Tibial nerve (tissue), 4 donors: ENCODE data around the gene GRHPR. TPM values are rescaled to one million over a fixed set of nuclear protein-coding genes. Genes with fewer than 3 reads are reported as not detected.

ENCODE experiments used
- DNase-seq, 2 donors: peaks; one replicate each; pipeline ENCODE4 v3.0.0-alpha.2; 2019; ENCODE audit warnings: low spot score in 2 of 2
- H3K27ac ChIP-seq, 4 donors: fragments of 200-600 bp; sonication (generic) in 3 of 4; one replicate each; pipeline ENCODE4 v1.5.1; 2017 to 2019; ENCODE audit warnings: mild to moderate bottlenecking in 1 of 4
- H3K27me3 ChIP-seq, 2 donors: fragments of 200-600 bp; sonication (generic) in 1 of 2; one replicate each; pipeline versions ENCODE4 v1.5.1 to v1.6.0; 2017 to 2019
- H3K36me3 ChIP-seq, 3 donors: fragments of 200-600 bp; sonication (generic); one replicate each; pipeline ENCODE4 v1.5.1; 2018 to 2019
- H3K4me1 ChIP-seq, 4 donors: fragments of 200-600 bp; sonication (generic) in 3 of 4; one replicate each; pipeline ENCODE4 v1.5.1; 2017 to 2019
- H3K4me3 ChIP-seq, 4 donors: fragments of 200-600 bp; sonication (generic) in 3 of 4; one replicate each; pipeline ENCODE4 v1.5.1; 2017 to 2019; ENCODE audit warnings: mild to moderate bottlenecking in 1 of 4, moderate library complexity in 1 of 4
- H3K9me3 ChIP-seq, 4 donors: fragments of 200-600 bp; sonication (generic) in 3 of 4; one replicate each; pipeline ENCODE4 v1.5.1; 2017 to 2019
- CTCF ChIP-seq, 5 experiments: fragments of 200-600 bp in 3 of 5; fragments of 450-650 bp in 2 of 5; sonication (generic) in 3 of 5; IDR thresholded peaks; one replicate each; pipeline ENCODE4 v1.5.1; 2016 to 2019; ENCODE audit warnings: antibody characterized with exemption in 5 of 5, mild to moderate bottlenecking in 3 of 5, moderate library complexity in 2 of 5
- EP300 ChIP-seq, 2 donors: sonication (generic); formaldehyde crosslinking; IDR thresholded peaks; one replicate each; pipeline ENCODE4 v1.6.1; 2017; ENCODE audit warnings: antibody characterized with exemption in 2 of 2, mild to moderate bottlenecking in 1 of 2
- POLR2A ChIP-seq, 2 donors: fragments of 450-650 bp; IDR thresholded peaks; one replicate each; pipeline ENCODE4 v1.6.1; 2017; ENCODE audit warnings: antibody characterized with exemption in 2 of 2, mild to moderate bottlenecking in 2 of 2, moderate library complexity in 2 of 2
- WGBS, 2 donors: methylation state at CpG; one replicate each; pipeline ENCODE4 v1.1.5; 2018; 5-methylcytosine and 5-hydroxymethylcytosine counted together
- total RNA-seq, 4 donors: library from RNA; depleted of rRNA; stranded (reverse); fragments of >200 nt; gene quantifications; one replicate each; pipeline ENCODE4 v1.1.0, GENCODE V29; 2016

GRHPR gene
- total RNA-seq, 4 donors from 2014 or later, result 175 to 250 (median 200) TPM

DNA sequence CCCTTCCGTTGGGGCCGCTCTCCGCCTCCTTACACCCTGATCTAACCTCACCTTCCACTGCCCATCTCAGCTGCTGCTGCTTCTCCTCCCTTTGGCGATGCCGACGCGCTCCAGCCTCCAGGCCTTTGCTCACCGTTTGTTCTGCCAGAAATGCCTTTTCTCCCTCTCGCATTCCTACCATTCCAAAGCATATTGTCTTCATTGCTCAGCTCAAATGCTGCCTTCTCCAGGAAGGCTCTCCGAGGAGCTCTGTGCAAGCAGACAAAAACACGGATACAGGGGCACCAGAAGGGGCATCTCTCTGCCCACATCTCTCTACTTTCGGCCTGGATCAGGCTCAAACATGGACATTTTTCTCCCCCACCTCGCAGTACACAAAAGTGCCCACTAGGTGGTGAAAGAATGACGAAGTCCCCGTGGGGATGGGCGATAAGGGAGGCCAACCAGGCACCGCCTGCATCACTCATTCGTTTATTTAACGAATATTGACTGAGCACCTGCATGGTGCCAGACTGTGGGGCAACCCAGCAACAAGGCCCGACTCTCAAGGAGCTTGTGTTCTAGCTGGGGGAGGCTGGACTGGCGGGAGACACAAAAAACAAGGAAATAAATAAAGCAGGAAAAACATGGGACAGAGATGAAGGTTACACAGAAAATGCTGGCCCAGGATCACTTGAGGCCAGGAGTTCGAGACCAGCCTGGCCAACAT, 7.3 kb upstream of the GRHPR start:
- Histone ChIP-seq H3K4me1 (peaks cover 0 to 13% (median 5%) of the 10 kb centered on the region in 4 donors), H3K27ac (peak overlapping the region in 3 of 4 donors; percentile 28 to 78 (median 74)), H3K27me3 (no peaks in the 10 kb centered on the region), H3K4me3 (no peak overlapping the region), H3K9me3 (no peaks in the 10 kb centered on the region), H3K36me3 (no peaks in the 10 kb centered on the region)
- WGBS, 2 donors, result 19 to 21% methylated on average over 22 of the region's 22 CpGs
- peak; percentile 45 to 77 for DNase-seq
- TF ChIP-seq EP300 (IDR thresholded peaks at IDR 0.05) (peak in 1 of 2 donors; percentile 50), POLR2A (IDR thresholded peaks at IDR 0.05) (no peak), CTCF (IDR thresholded peaks at IDR 0.05) (peak; percentile 79 to 86 (median 84))

DNA sequence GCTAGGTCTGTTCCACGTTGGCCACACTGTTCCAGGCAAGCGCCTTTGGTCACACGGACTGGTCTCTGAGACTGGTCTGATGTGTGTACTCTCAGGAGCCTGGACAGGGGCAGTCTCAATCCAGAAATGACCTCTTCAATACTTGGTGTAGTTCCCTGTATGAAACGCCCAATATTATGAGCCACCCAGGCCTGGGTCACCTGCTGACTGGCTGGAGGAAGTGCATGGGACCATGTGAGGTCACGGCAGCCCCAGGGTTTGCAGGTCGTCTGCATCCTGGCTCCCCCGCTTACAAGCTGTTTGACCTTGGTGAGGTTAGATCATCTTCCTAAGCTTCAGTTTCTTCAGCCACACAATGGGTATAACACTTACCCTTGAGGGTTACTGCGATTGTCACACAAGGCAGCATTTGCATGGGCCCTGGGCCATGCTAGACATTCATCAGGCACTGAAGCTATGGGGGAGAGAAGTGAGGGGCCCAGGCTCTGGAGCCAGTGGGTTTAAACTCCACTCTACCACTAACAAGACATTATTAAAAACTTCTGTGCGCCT, 5.2 kb upstream of the GRHPR start:
- TF ChIP-seq CTCF (IDR thresholded peaks at IDR 0.05), result no peak
- no peak for TF ChIP-seq EP300 (IDR thresholded peaks at IDR 0.05)
- TF ChIP-seq POLR2A (IDR thresholded peaks at IDR 0.05), result no peak
- Histone ChIP-seq H3K4me1 (peaks cover 0 to 18% (median 9%) of the 10 kb centered on the region in 4 donors), H3K27me3 (no peaks in the 10 kb centered on the region), H3K9me3 (no peaks in the 10 kb centered on the region), H3K36me3 (no peaks in the 10 kb centered on the region), H3K27ac (no peak overlapping the region), H3K4me3 (no peak overlapping the region)
- no peak for DNase-seq
- 91 to 92% methylated on average over 9 of the region's 9 CpGs for WGBS, 2 donors

DNA sequence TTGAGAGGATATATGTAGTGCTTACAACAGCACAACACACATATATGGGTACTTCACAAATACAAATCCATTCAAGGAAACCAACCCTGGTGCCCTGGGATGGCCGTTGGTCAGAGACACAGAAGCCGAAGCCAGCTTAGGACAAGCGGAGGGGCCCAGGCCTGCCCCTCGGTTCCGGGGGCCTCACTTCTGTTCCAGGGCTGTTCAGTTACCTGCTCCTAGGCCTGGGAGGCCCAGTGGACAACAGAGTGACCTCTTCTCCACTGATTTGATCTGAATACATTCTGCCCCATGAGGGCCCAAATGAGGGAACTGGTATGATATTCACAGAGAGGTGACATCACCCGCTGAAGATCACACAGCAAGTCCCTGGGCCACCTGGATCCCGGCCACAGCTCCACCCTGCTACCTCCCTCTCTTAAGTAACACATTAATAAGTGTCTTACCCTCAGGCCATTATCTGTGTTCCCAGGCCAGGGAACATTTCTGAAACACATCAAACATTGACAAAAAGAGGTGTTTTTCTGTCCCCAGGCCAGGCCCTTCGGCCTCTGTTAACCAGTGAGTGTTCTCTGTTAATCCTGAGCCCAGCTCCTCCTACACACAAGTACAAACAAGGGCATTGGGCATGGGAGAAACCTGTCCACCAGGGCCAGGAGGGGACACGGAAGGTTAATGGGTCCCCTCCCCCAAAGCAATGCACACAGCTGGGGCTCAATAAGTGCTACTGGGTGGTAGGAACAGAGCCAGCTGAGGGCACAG, 4.5 kb upstream of the GRHPR start:
- WGBS, 2 donors, result 82 to 89% methylated on average over 9 of the region's 9 CpGs
- H3K4me3 ChIP-seq, result no peak overlapping the region
- no peak for DNase-seq
- no peaks in the 10 kb centered on the region for H3K27me3 ChIP-seq
- no peak for TF ChIP-seq EP300 (IDR thresholded peaks at IDR 0.05)
- no peak for TF ChIP-seq POLR2A (IDR thresholded peaks at IDR 0.05)
- TF ChIP-seq CTCF (IDR thresholded peaks at IDR 0.05), result no peak
- H3K36me3 ChIP-seq, result no peaks in the 10 kb centered on the region
- peaks cover 0 to 18% (median 10%) of the 10 kb centered on the region in 4 donors for H3K4me1 ChIP-seq
- H3K9me3 ChIP-seq, result no peaks in the 10 kb centered on the region
- no peak overlapping the region for H3K27ac ChIP-seq

DNA sequence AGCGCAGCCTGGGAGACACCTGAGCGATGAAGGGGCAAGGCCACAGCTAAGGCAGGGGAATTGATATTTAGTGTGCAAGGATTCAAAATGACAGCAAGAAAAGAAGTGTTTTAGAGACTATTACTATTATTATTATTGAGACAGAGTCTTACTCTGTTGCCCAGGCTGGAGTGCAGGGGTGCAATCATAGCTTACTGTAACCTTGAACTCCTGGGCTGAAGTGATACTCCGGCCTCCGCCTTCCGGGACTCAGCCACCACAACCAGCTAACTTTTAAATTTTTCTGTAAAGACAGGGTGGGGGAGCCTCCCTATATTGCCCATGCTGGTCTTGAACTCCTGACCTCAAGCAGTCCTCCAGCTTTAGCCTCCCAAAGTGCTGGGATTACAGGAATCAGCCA, 3.3 kb upstream of the GRHPR start:
- WGBS, 2 donors, result 94 to 95% methylated on average over 5 of the region's 5 CpGs
- no peaks in the 10 kb centered on the region for H3K27me3 ChIP-seq
- H3K27ac ChIP-seq, result no peak overlapping the region
- H3K9me3 ChIP-seq, result no peaks in the 10 kb centered on the region
- H3K4me3 ChIP-seq, result no peak overlapping the region
- H3K4me1 ChIP-seq, result peaks cover 0 to 29% (median 21%) of the 10 kb centered on the region in 4 donors
- TF ChIP-seq EP300 (IDR thresholded peaks at IDR 0.05) (no peak), CTCF (IDR thresholded peaks at IDR 0.05) (no peak), POLR2A (IDR thresholded peaks at IDR 0.05) (no peak)
- no peaks in the 10 kb centered on the region for H3K36me3 ChIP-seq
- DNase-seq, result no peak
